GM12878 (cell line): ENCODE data around the gene GPALPP1. TPM values are rescaled to one million over a fixed set of nuclear protein-coding genes. Genes with fewer than 3 reads are reported as not detected.

ENCODE experiments used
- ATF2 ChIP-seq: IDR thresholded peaks from 2 replicates; pipeline ENCODE4 v1.6.1; 2012; ENCODE audit warnings: low read length, inconsistent platforms
- BCL11A ChIP-seq: IDR thresholded peaks from 2 replicates; pipeline ENCODE4 v1.6.1; 2011; ENCODE audit warnings: low read depth, low read length
- BRCA1 ChIP-seq: IDR thresholded peaks from 2 replicates; pipeline ENCODE4 v1.6.1; 2011; ENCODE audit warnings: low read depth, low read length, improper control_type of control experiment
- CHD1 ChIP-seq: IDR thresholded peaks from 2 replicates; pipeline ENCODE4 v1.6.1; 2012; ENCODE audit warnings: low read depth, low read length, improper control_type of control experiment
- EGR1 ChIP-seq, 2 experiments: IDR thresholded peaks; 1 replicate in 1 of 2; 2 replicates in 1 of 2; pipeline ENCODE4 v1.6.1; 2011 to 2012; ENCODE audit warnings: low read depth in 2 of 2, low read length in 2 of 2, borderline replicate concordance in 1 of 2, mild to moderate bottlenecking in 1 of 2, moderate library complexity in 1 of 2
- EP300 ChIP-seq, 2 experiments: fragments of 150-350 bp in 1 of 2; IDR thresholded peaks; 2 replicates each; pipeline ENCODE4 v1.6.1; 2011 to 2012; ENCODE audit warnings: low read depth in 2 of 2, low read length in 2 of 2, borderline replicate concordance in 1 of 2, improper control_type of control experiment in 1 of 2, inconsistent platforms in 1 of 2; ENCODE audit not compliant: control insufficient read depth in 1 of 2
- FOS ChIP-seq: IDR thresholded peaks from 3 replicates; pipeline ENCODE4 v1.6.1; 2011; ENCODE audit warnings: borderline replicate concordance; ENCODE audit not compliant: insufficient read length; ENCODE audit errors: extremely low read depth
- FOXK2 ChIP-seq: fragments of 450-650 bp; IDR thresholded peaks from 2 replicates; pipeline ENCODE4 v1.6.1; 2017; ENCODE audit warnings: mild to moderate bottlenecking, moderate library complexity
- HDAC2 ChIP-seq: fragments of 200-600 bp; sonication (generic); IDR thresholded peaks from 2 replicates; pipeline ENCODE4 v1.6.1; 2017
- HDAC6 ChIP-seq: fragments of 200-600 bp; sonication (generic); IDR thresholded peaks from one replicate; pipeline ENCODE4 v1.8.0; 2017; ENCODE audit warnings: antibody characterized with exemption; ENCODE audit not compliant: unreplicated experiment
- IKZF1 ChIP-seq: fragments of 450-650 bp; conservative IDR thresholded peaks from 2 replicates; pipeline ENCODE4 v1.6.1; 2017; ENCODE audit warnings: antibody characterized with exemption, mild to moderate bottlenecking
- IRF4 ChIP-seq: IDR thresholded peaks from 2 replicates; pipeline ENCODE4 v1.6.1; 2011; ENCODE audit warnings: low read depth, low read length
- MEF2A ChIP-seq: IDR thresholded peaks from 2 replicates; pipeline ENCODE4 v1.6.1; 2011; ENCODE audit warnings: low read depth, mild to moderate bottlenecking, low read length, moderate library complexity; ENCODE audit not compliant: insufficient read depth
- MTA2 ChIP-seq: fragments of 450-650 bp; IDR thresholded peaks from 2 replicates; pipeline ENCODE4 v1.6.1; 2016; ENCODE audit warnings: low read depth, mild to moderate bottlenecking, moderate library complexity
- MTA3 ChIP-seq: IDR thresholded peaks from 2 replicates; pipeline ENCODE4 v1.6.1; 2012; ENCODE audit warnings: low read length, inconsistent platforms, borderline replicate concordance
- POLR2A ChIP-seq: IDR thresholded peaks from 2 replicates; pipeline ENCODE4 v1.6.1; 2011; ENCODE audit warnings: low read depth, mild to moderate bottlenecking, low read length
- RELA ChIP-seq: fragments of 450-650 bp; IDR thresholded peaks from 2 replicates; pipeline ENCODE4 v1.8.0; 2014; ENCODE audit warnings: borderline replicate concordance; ENCODE audit not compliant: partially characterized antibody
- TAF1 ChIP-seq: IDR thresholded peaks from 2 replicates; pipeline ENCODE4 v1.6.1; 2011; ENCODE audit warnings: mild to moderate bottlenecking, low read depth, low read length, borderline replicate concordance
- ZBTB40 ChIP-seq: fragments of 450-650 bp; IDR thresholded peaks from 2 replicates; pipeline ENCODE4 v1.6.1; 2016; ENCODE audit warnings: mild to moderate bottlenecking, moderate library complexity, borderline replicate concordance
- ZNF622 ChIP-seq: fragments of 450-650 bp; IDR thresholded peaks from 2 replicates; pipeline ENCODE4 v1.6.1; 2017; ENCODE audit warnings: mild to moderate bottlenecking, inconsistent platforms
- polyA plus RNA-seq, 11 experiments: library from polyadenylated mRNA; depleted of rRNA in 4 of 11; unstranded in 6 of 11; stranded (reverse) in 5 of 11; fragments of >200 nt; fragmentation: Nextera tagmentation in 4 of 11; fragmentation: Illumina TruSeq in 1 of 11; extraction: Ambion mirVana in 4 of 11; extraction: Trizol in 1 of 11; gene quantifications; 1 replicate in 1 of 11; 2 replicates in 10 of 11; pipeline versions ENCODE4 v1.2.1 to v1.2.3, GENCODE V29; 2011 to 2016; ENCODE audit warnings: inconsistent platforms in 2 of 11, missing spikeins in 2 of 11, low read depth in 1 of 11
- total RNA-seq, 4 experiments: library from RNA; depleted of rRNA in 3 of 4; stranded (reverse); fragments of >200 nt in 3 of 4; fragmentation: Illumina TruSeq in 1 of 4; extraction: Trizol in 1 of 4; gene quantifications; 2 replicates each; pipeline versions ENCODE4 v1.2.1 to v1.2.3, GENCODE V29; 2013 to 2021
- TF ChIP-seq, protein P1 (sequence below): fragments of 450-650 bp; IDR thresholded peaks from 2 replicates; pipeline ENCODE4 v1.6.1; 2016; ENCODE audit warnings: mild to moderate bottlenecking
- TF ChIP-seq, protein P2 (sequence below): fragments of 450-650 bp; IDR thresholded peaks from 2 replicates; pipeline ENCODE4 v1.6.1; 2017; ENCODE audit warnings: low read depth, mild to moderate bottlenecking, moderate library complexity

GPALPP1 gene
- total and polyA plus RNA-seq, 10 of the 15 experiments (the other 5 are each of a cell fraction or from before 2014, with no cell fraction given) = 14.2 to 32.4 (median 27.9) TPM

- TF ChIP-seq ZBTB40 (no peak), RELA (no peak), FOXK2 (no peak), ATF2 (0 out of 2 replicates have a peak, but pooled peaks have one; percentile 20), IRF4 (no peak), HDAC2 (no peak), EGR1 (IDR thresholded peaks at IDR 0.05; ENCODE audit: borderline replicate concordance in 1 of 2, low read depth in 2 of 2, low read length in 2 of 2) (0 out of 3 replicates have a peak, but pooled peaks of 1 of the 2 experiments have one; percentile 13), IKZF1 (peak; percentile 53), BRCA1 (no peak), POLR2A (no peak), CHD1 (no peak), FOS (no peak), HDAC6 (no peak), MEF2A (no peak), EP300 (IDR thresholded peaks at IDR 0.05; ENCODE audit: borderline replicate concordance in 1 of 2, control insufficient read depth in 1 of 2, low read depth in 2 of 2, low read length in 2 of 2) (peak in 1 of 2 experiments; percentile 65; a peak in 2 of 4 replicates), BCL11A (peak; percentile 49; the same call in 1 of the 2 replicates), TAF1 (no peak), MTA2 (peak; percentile 71), ZNF622 (no peak), MTA3 (no peak)
- TF ChIP-seq, protein P1, sequence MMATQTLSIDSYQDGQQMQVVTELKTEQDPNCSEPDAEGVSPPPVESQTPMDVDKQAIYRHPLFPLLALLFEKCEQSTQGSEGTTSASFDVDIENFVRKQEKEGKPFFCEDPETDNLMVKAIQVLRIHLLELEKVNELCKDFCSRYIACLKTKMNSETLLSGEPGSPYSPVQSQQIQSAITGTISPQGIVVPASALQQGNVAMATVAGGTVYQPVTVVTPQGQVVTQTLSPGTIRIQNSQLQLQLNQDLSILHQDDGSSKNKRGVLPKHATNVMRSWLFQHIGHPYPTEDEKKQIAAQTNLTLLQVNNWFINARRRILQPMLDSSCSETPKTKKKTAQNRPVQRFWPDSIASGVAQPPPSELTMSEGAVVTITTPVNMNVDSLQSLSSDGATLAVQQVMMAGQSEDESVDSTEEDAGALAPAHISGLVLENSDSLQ = no peak
- TF ChIP-seq, protein P2, sequence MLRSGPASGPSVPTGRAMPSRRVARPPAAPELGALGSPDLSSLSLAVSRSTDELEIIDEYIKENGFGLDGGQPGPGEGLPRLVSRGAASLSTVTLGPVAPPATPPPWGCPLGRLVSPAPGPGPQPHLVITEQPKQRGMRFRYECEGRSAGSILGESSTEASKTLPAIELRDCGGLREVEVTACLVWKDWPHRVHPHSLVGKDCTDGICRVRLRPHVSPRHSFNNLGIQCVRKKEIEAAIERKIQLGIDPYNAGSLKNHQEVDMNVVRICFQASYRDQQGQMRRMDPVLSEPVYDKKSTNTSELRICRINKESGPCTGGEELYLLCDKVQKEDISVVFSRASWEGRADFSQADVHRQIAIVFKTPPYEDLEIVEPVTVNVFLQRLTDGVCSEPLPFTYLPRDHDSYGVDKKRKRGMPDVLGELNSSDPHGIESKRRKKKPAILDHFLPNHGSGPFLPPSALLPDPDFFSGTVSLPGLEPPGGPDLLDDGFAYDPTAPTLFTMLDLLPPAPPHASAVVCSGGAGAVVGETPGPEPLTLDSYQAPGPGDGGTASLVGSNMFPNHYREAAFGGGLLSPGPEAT = peak; percentile 39; the same call in 1 of the 2 replicates
Measured at GRCh38 chr13:45055198-45055901, 66.0 kb downstream of the GPALPP1 start (continued).
